Left lung (tissue), 10 donors: Measurements from ENCODE around the gene DHX15. TPM values are rescaled to one million over a fixed set of nuclear protein-coding genes. Genes with fewer than 3 reads are reported as not detected.
"Not testable (repeated sequence)": the region's sequence is repeated elsewhere in the genome, so short reads cannot be mapped to it uniquely, and the experiment has no call there.

Experiments used
- ATAC-seq: fragments of 200-7000 bp; cut with Tn5 transposase; one replicate; pipeline ENCODE4 v1.9.1; 2020; ENCODE audit warnings: moderate library complexity
- DNase-seq, 4 donors: peaks; one replicate each; pipeline ENCODE4 v3.0.0-alpha.2; 2013 to 2020
- H3K27ac ChIP-seq, 2 donors: fragments of 200-600 bp; sonication (generic) in 1 of 2; one replicate each; pipeline versions ENCODE4 v1.5.0 to v1.8.0; 2020 to 2021
- H3K27me3 ChIP-seq, 2 donors: fragments of 200-600 bp; sonication (generic) in 1 of 2; one replicate each; pipeline versions ENCODE4 v1.5.0 to v1.8.0; 2020 to 2021
- H3K36me3 ChIP-seq, 2 donors: fragments of 200-600 bp; sonication (generic) in 1 of 2; one replicate each; pipeline versions ENCODE4 v1.5.0 to v1.8.0; 2020 to 2021
- H3K4me1 ChIP-seq, 2 donors: fragments of 200-600 bp; one replicate each; pipeline ENCODE4 v1.8.0; 2021
- H3K4me3 ChIP-seq, 2 donors: fragments of 200-600 bp; sonication (generic) in 1 of 2; one replicate each; pipeline versions ENCODE4 v1.5.0 to v1.8.0; 2020 to 2021; ENCODE audit warnings: mild to moderate bottlenecking in 1 of 2
- H3K9me3 ChIP-seq, 2 donors: fragments of 200-600 bp; sonication (generic) in 1 of 2; one replicate each; pipeline versions ENCODE4 v1.5.0 to v1.8.0; 2020 to 2021
- intact Hi-C, 2 donors: fragments of 100-400 bp; cut with DNase I; formaldehyde crosslinking; loops; one replicate each; pipeline versions ENCODE4 v1.11.2 to v1.14.2; 2022
- polyA plus RNA-seq, 6 donors: library from polyadenylated mRNA; unstranded; fragments of 120-200 nt; gene quantifications; one replicate each; pipeline ENCODE4 v1.2.1, GENCODE V29; 2013; ENCODE audit not compliant: insufficient read length in 6 of 6
- total RNA-seq, 2 donors: library from RNA; stranded (reverse); fragmentation: NEBNext Ultra II Directional; extraction: Animal tissue kit (Norgen Biotek cat#: 25700); gene quantifications; one replicate each; pipeline ENCODE4 v1.2.1, GENCODE V29; 2021
- TF ChIP-seq, protein P1 (sequence below), 2 donors: fragments of 200-600 bp; sonication (generic) in 1 of 2; IDR thresholded peaks; one replicate each; pipeline versions ENCODE4 v1.5.0 to v1.8.0; 2021; ENCODE audit warnings: antibody characterized with exemption in 2 of 2
- donor health status: DM: no; HTN: yes; CAD: no.
- donor health status: DM: no; HTN: no; CAD: no.

Gene DHX15
- total and polyA plus RNA-seq, 8 donors = 89.8 to 257 (median 218) TPM

GRCh38 chr4:24508541-24508940 lies 75.8 kb downstream of the DHX15 start:
- H3K27ac ChIP-seq = no peak overlapping the region
- no peak for DNase-seq
- no peak for ATAC-seq
- no peaks in the 10 kb centered on the region for H3K27me3 ChIP-seq
- H3K4me1 ChIP-seq = no peaks in the 10 kb centered on the region
- intact Hi-C loops = no loop called here
- TF ChIP-seq, protein P1, sequence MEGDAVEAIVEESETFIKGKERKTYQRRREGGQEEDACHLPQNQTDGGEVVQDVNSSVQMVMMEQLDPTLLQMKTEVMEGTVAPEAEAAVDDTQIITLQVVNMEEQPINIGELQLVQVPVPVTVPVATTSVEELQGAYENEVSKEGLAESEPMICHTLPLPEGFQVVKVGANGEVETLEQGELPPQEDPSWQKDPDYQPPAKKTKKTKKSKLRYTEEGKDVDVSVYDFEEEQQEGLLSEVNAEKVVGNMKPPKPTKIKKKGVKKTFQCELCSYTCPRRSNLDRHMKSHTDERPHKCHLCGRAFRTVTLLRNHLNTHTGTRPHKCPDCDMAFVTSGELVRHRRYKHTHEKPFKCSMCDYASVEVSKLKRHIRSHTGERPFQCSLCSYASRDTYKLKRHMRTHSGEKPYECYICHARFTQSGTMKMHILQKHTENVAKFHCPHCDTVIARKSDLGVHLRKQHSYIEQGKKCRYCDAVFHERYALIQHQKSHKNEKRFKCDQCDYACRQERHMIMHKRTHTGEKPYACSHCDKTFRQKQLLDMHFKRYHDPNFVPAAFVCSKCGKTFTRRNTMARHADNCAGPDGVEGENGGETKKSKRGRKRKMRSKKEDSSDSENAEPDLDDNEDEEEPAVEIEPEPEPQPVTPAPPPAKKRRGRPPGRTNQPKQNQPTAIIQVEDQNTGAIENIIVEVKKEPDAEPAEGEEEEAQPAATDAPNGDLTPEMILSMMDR (IDR thresholded peaks at IDR 0.05) = no peak
- H3K36me3 ChIP-seq = no peaks in the 10 kb centered on the region
- H3K9me3 ChIP-seq = no peaks in the 10 kb centered on the region
- H3K4me3 ChIP-seq = no peak overlapping the region

DNA sequence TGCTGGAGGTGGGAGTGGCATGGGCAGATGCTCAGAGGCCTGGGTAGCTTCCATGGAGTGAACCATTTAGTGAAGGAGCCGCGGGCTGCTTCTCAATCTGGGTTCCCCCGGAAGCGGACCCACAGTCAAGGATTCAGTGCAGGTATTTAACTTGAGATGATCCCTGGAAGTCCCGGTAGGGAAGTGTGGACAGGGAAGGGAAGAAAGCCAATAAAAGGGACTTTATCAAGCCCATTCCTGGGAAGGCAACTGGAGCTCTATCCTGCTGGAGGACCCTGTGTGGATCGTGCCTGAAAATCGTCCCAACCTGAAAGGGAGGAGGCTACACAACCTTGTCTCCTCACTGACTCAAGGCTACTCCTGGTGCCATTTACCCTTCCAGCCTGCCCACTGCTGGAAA lies 76.9 kb downstream of the DHX15 start:
- Histone ChIP-seq H3K4me3 (no peak overlapping the region), H3K27ac (no peak overlapping the region), H3K9me3 (no peaks in the 10 kb centered on the region), H3K4me1 (no peaks in the 10 kb centered on the region), H3K27me3 (no peaks in the 10 kb centered on the region), H3K36me3 (no peaks in the 10 kb centered on the region)
- DNase-seq (no peak), ATAC-seq (no peak)
- TF ChIP-seq, protein P1 (IDR thresholded peaks at IDR 0.05) = no peak
- intact Hi-C loops = no loop called here

DNA sequence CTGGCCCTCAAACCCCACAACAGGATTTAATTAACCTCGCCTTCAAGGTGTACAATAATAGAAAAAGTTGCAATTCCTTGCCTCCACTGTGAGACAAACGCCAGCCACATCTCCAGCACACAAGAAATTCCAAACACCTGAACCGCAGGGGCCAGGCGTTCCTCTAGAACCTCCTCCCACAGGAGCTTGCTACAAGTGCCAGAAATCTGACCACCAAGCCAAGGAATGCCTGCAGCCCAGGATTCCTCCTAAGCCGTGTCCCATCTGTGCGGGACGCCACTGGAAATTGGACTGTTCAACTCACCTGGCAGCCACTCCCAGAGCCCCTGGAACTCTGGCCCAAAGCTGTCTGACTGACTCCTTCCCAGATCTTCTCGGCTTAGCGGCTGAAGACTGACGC lies 81.3 kb downstream of the DHX15 start:
- H3K4me1 ChIP-seq, H3K36me3 ChIP-seq, ATAC-seq, H3K9me3 ChIP-seq, DNase-seq, H3K27me3 ChIP-seq, H3K27ac ChIP-seq, intact Hi-C loops, H3K4me3 ChIP-seq: not testable (repeated sequence)

GRCh38 chr4:24497221-24497620 lies 87.1 kb downstream of the DHX15 start:
- Histone ChIP-seq H3K9me3 (no peaks in the 10 kb centered on the region), H3K27me3 (no peaks in the 10 kb centered on the region), H3K4me1 (no peaks in the 10 kb centered on the region), H3K36me3 (no peaks in the 10 kb centered on the region), H3K27ac (no peak overlapping the region), H3K4me3 (no peak overlapping the region)
- intact Hi-C loops = no loop called here
- ATAC-seq (no peak), DNase-seq (no peak)
- TF ChIP-seq, protein P1 (IDR thresholded peaks at IDR 0.05) = no peak

GRCh38 chr4:24496597-24496996 lies 87.8 kb downstream of the DHX15 start:
- intact Hi-C loops = no loop called here
- Histone ChIP-seq H3K4me1 (no peaks in the 10 kb centered on the region), H3K9me3 (no peaks in the 10 kb centered on the region), H3K27me3 (no peaks in the 10 kb centered on the region), H3K36me3 (no peaks in the 10 kb centered on the region), H3K4me3 (no peak overlapping the region), H3K27ac (no peak overlapping the region)
- DNase-seq (no peak), ATAC-seq (no peak)
- TF ChIP-seq, protein P1 (IDR thresholded peaks at IDR 0.05) = no peak

DNA sequence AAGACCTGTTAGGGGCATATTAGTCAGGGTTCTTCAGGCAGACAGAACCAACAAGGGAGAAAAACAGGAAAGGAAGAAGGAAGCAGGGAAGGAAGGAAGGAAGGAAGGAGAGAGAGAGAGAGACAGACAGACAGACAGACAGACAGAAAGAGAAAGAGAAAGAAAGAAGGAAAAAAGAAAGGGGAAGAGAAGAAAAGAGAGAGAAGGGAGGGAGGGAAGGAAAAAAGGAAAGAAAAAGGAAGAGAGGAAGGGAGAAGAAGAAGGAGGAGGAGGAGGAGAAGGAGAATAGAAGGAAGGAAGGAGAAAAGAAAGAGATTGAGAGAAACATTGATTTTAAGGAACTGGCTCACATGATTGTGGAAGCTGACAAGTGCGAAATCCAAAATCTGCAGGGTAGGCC lies 89.0 kb downstream of the DHX15 start:
- DNase-seq (no peak), ATAC-seq (no peak)
- TF ChIP-seq, protein P1 (IDR thresholded peaks at IDR 0.05) = no peak
- Histone ChIP-seq H3K4me1 (no peaks in the 10 kb centered on the region), H3K27ac (no peak overlapping the region), H3K27me3 (no peaks in the 10 kb centered on the region), H3K9me3 (no peaks in the 10 kb centered on the region), H3K36me3 (no peaks in the 10 kb centered on the region), H3K4me3 (no peak overlapping the region)
- intact Hi-C loops = no loop called here
